OCI-LY1 (cell line): ENCODE data around the gene PTMS.

Experiments used
- CTCF ChIP-seq: fragments of 200-600 bp; sonication (generic), shearing (Covaris generic); IDR thresholded peaks from 2 replicates; pipeline ENCODE4 v1.5.1; 2017; ENCODE audit warnings: mild to moderate bottlenecking, antibody characterized with exemption, low read length, moderate library complexity, mixed read lengths
- EZH2 ChIP-seq: fragments of 200-600 bp; sonication (generic), shearing (Covaris generic); IDR thresholded peaks from 2 replicates; pipeline ENCODE4 v1.8.0; 2017; ENCODE audit warnings: borderline replicate concordance, mixed run types, mild to moderate bottlenecking, antibody characterized with exemption, low read length, moderate library complexity, mixed read lengths

GRCh38 chr12:6799147-6799546 is 33.0 kb downstream of the PTMS start:
- no peak for TF ChIP-seq CTCF
- TF ChIP-seq EZH2: no peak
